CD4-positive, alpha-beta T cell (primary cell): ENCODE results near the gene NR5A2. TPM values are rescaled to one million over a fixed set of nuclear protein-coding genes. Genes with fewer than 3 reads are reported as not detected.

Experiments
- ATAC-seq: fragments of 200-7000 bp; cut with Tn5 transposase; one replicate; pipeline ENCODE4 v1.10.0; 2022; ENCODE audit warnings: mild to moderate bottlenecking; ENCODE audit not compliant: poor library complexity
- CTCF ChIA-PET: fragments of 350-600 bp; sonication (Branson Sonifier 250); formaldehyde crosslinking; loops from one replicate; lab custom pipeline; 2021; ENCODE audit warnings: antibody characterized with exemption, inconsistent platforms; lab: Charles Lee
- POLR2A ChIA-PET: fragments of 350-600 bp; sonication (Branson Sonifier 250); formaldehyde crosslinking; loops from one replicate; lab custom pipeline; 2021; ENCODE audit warnings: antibody characterized with exemption, inconsistent platforms; lab: Charles Lee
- DNase-seq, 14 experiments: peaks; one replicate each; pipeline ENCODE4 v3.0.0-alpha.2; 2013 to 2020; ENCODE audit warnings: mixed read lengths in 2 of 14
- H3K27ac ChIP-seq, 2 donors: one replicate each; pipeline versions ENCODE4 v1.5.1 to v1.7.0; 2013; ENCODE audit warnings: low read length in 2 of 2, low read depth in 1 of 2, mild to moderate bottlenecking in 1 of 2
- H3K27me3 ChIP-seq, 2 experiments: 1 replicate in 1 of 2; 2 replicates in 1 of 2; pipeline versions ENCODE4 v1.6.1 to v1.7.0; 2013; ENCODE audit warnings: low read length in 2 of 2, control low read depth in 1 of 2, mild to moderate bottlenecking in 1 of 2, moderate library complexity in 1 of 2; ENCODE audit not compliant: insufficient read depth in 2 of 2, control insufficient read depth in 1 of 2
- H3K36me3 ChIP-seq: one replicate; pipeline ENCODE4 v1.6.1; 2013; ENCODE audit warnings: low read length, control low read depth; ENCODE audit not compliant: insufficient read depth
- H3K4me1 ChIP-seq: one replicate; pipeline ENCODE4 v1.6.1; 2013; ENCODE audit warnings: low read length, control low read depth; ENCODE audit not compliant: insufficient read depth
- H3K4me3 ChIP-seq: one replicate; pipeline ENCODE4 v1.5.1; 2013; ENCODE audit warnings: mild to moderate bottlenecking, low read length, moderate library complexity
- H3K9me3 ChIP-seq, 2 experiments: 1 replicate in 1 of 2; 2 replicates in 1 of 2; pipeline versions ENCODE4 v1.6.1 to v1.7.0; 2013; ENCODE audit warnings: low read length in 2 of 2, mild to moderate bottlenecking in 2 of 2, control low read depth in 1 of 2, moderate library complexity in 1 of 2; ENCODE audit not compliant: control insufficient read depth in 1 of 2, insufficient read depth in 1 of 2
- H3K27ac Mint-ChIP-seq: one replicate; pipeline ENCODE4 v1.8.0; 2020; ENCODE audit warnings: mixed read lengths
- H3K27me3 Mint-ChIP-seq: one replicate; pipeline ENCODE4 v1.8.0; 2021; ENCODE audit warnings: mixed read lengths
- H3K36me3 Mint-ChIP-seq: one replicate; pipeline ENCODE4 v1.8.0; 2021; ENCODE audit warnings: low read depth, mixed read lengths
- H3K4me1 Mint-ChIP-seq: one replicate; pipeline ENCODE4 v1.8.0; 2021; ENCODE audit warnings: low read depth, mixed read lengths
- H3K4me3 Mint-ChIP-seq: one replicate; pipeline ENCODE4 v1.8.0; 2020; ENCODE audit warnings: mild to moderate bottlenecking, mixed read lengths
- H3K9me3 Mint-ChIP-seq: one replicate; pipeline ENCODE4 v1.8.0; 2020; ENCODE audit warnings: mixed read lengths
- intact Hi-C, 2 experiments: fragments of 100-400 bp; cut with DNase I in 1 of 2; cut with micrococcal nuclease in 1 of 2; formaldehyde crosslinking; loops; one replicate each; pipeline versions ENCODE4 v1.15.1 to v1.9.0; 2023 to 2025; cut with DNase I, micrococcal nuclease
- total RNA-seq, 174 experiments: library from RNA in 2 of 174; stranded (reverse) in 2 of 174; gene quantifications; one replicate each; pipeline ENCODE4 v1.2.3 and lab custom pipeline; 2021 to 2026
- TF ChIP-seq, protein P1 (sequence below): fragments of 200-600 bp; IDR thresholded peaks from one replicate; pipeline ENCODE4 v1.8.0; 2022; ENCODE audit warnings: antibody characterized with exemption, mild to moderate bottlenecking

The NR5A2 gene
- total RNA-seq, 2 experiments from 2014 or later = not detected

DNA sequence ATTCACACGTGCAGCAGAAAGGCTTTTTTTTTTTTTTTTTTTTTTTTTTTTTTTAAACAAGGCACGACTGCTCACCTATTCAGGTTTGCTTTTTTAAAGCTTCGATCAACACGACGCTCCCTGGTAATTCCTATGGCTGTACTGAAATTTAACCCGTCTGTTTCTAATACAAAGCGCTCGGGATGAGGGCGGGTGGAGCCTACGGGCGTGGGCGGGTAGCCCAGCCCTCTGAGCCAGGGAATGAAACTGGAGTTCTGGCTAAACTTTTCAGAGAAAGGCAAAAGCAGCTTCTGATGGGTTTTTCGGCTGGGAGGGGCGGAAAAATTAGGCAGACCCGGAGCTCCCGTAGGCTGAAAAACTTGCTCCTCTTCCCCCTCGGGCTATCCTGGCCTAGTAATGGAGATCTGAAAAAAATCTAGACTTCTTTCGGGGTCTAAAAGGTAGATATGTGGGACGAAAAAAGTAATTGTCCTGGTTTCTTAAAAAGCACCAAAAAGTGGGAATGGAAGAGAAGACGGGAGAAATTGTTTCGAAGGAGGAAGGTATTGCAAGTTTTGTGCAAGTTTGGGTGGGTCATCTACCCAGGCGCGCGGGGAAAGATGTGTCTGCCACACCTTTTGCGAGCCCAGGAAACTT lies 7.4 kb downstream of the NR5A2 start:
- Histone ChIP-seq H3K4me1 (peaks cover 28% of the 10 kb centered on the region), H3K27me3 (peaks cover 71 to 87% of the 10 kb centered on the region in 2 experiments), H3K36me3 (no peaks in the 10 kb centered on the region), H3K27ac (no peak overlapping the region), H3K9me3 (peaks cover 0 to 33% of the 10 kb centered on the region in 2 experiments), H3K4me3 (no peak overlapping the region)
- no peak for DNase-seq
- H3K27ac Mint-ChIP-seq = no peak overlapping the region
- peaks cover 33% of the 10 kb centered on the region for H3K4me1 Mint-ChIP-seq
- TF ChIP-seq, protein P1, sequence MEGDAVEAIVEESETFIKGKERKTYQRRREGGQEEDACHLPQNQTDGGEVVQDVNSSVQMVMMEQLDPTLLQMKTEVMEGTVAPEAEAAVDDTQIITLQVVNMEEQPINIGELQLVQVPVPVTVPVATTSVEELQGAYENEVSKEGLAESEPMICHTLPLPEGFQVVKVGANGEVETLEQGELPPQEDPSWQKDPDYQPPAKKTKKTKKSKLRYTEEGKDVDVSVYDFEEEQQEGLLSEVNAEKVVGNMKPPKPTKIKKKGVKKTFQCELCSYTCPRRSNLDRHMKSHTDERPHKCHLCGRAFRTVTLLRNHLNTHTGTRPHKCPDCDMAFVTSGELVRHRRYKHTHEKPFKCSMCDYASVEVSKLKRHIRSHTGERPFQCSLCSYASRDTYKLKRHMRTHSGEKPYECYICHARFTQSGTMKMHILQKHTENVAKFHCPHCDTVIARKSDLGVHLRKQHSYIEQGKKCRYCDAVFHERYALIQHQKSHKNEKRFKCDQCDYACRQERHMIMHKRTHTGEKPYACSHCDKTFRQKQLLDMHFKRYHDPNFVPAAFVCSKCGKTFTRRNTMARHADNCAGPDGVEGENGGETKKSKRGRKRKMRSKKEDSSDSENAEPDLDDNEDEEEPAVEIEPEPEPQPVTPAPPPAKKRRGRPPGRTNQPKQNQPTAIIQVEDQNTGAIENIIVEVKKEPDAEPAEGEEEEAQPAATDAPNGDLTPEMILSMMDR = no peak
- CTCF ChIA-PET = no interaction called here
- intact Hi-C loops = no loop called here
- ATAC-seq = no peak
- H3K4me3 Mint-ChIP-seq = no peak overlapping the region
- POLR2A ChIA-PET = no interaction called here
- peaks cover 19% of the 10 kb centered on the region for H3K27me3 Mint-ChIP-seq
- no peaks in the 10 kb centered on the region for H3K36me3 Mint-ChIP-seq
- H3K9me3 Mint-ChIP-seq = no peaks in the 10 kb centered on the region

DNA sequence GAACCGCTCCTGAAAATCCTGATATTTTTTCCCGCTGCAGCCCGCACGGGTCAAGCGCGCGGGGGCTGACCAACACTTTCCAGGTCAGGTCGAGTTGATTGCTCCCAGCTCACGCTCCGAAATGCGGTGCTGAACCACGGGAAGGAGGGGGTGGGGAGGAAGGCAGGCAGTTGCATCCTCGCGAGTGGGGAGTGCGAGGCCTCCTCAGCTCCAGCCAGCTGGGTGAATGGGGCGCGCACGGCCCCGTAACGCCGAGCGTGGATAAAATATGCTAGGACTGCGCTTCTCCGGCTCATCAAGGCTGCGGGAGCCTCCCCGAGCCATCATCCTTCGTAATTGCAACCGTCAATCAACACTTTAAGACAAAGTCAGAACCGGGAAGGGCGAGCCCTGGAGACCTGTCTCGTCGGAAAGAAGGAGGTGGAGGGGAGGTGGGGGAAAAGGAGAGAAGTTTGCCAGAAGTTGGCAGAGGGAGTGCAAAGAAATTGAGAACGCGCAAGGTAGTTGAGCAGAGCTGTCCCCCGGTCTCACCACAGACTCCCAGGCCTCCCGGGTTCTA lies 8.0 kb downstream of the NR5A2 start:
- Histone ChIP-seq H3K36me3 (no peaks in the 10 kb centered on the region), H3K27ac (no peak overlapping the region), H3K4me1 (peaks cover 34% of the 10 kb centered on the region), H3K27me3 (peaks cover 74 to 87% of the 10 kb centered on the region in 2 experiments), H3K4me3 (no peak overlapping the region), H3K9me3 (peaks cover 0 to 34% of the 10 kb centered on the region in 2 experiments)
- ChIA-PET CTCF (no interaction called here), POLR2A (no interaction called here)
- TF ChIP-seq, protein P1 = no peak
- no peak overlapping the region for H3K27ac Mint-ChIP-seq
- no peak overlapping the region for H3K4me3 Mint-ChIP-seq
- peaks cover 34% of the 10 kb centered on the region for H3K4me1 Mint-ChIP-seq
- peaks cover 19% of the 10 kb centered on the region for H3K27me3 Mint-ChIP-seq
- no peaks in the 10 kb centered on the region for H3K36me3 Mint-ChIP-seq
- no peak for ATAC-seq
- intact Hi-C loops = no loop called here
- DNase-seq = no peak
- H3K9me3 Mint-ChIP-seq = no peaks in the 10 kb centered on the region

DNA sequence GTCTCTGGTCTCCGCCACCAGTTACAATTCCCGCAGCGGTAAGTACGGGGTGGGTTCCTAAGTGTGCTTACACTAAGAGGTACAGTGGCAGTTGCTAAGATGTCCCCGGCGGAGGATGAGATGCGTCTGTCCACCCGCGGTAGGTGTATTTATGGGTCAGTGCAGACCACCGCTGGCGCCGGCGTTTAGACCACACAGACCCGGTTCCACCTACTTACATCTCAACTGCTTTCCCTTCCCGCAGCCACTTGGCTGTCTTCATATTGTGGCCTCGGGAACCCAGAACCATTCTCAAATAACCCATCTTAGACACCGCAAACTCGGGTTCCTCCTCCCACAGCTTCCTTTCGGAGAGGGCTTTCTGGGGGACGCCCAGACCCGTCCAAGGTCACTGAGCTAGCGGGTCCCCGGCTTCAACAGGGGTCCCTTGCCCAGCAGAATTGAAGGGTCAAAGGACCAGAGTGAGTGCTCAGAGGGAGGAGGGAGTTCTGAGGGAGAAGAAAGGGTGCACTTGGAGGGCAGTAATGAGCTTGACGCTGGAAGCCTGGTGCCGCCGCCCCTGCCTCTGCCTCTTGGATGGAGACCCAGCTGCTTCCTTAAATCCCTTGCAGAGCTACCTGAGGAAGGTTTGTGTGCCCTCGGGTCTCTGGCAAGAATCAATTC lies 8.6 kb downstream of the NR5A2 start:
- CTCF ChIA-PET = no interaction called here
- ATAC-seq = no peak
- peaks cover 19% of the 10 kb centered on the region for H3K27me3 Mint-ChIP-seq

More for the DNA sequence above, 8.6 kb downstream of the NR5A2 start:
- POLR2A ChIA-PET = no interaction called here
- H3K9me3 Mint-ChIP-seq = no peaks in the 10 kb centered on the region
- H3K4me3 Mint-ChIP-seq = no peak overlapping the region
- H3K4me1 ChIP-seq = peaks cover 40% of the 10 kb centered on the region
- no peaks in the 10 kb centered on the region for H3K36me3 Mint-ChIP-seq
- H3K36me3 ChIP-seq = no peaks in the 10 kb centered on the region
- TF ChIP-seq, protein P1 = no peak
- H3K27ac Mint-ChIP-seq = no peak overlapping the region
- no peak for DNase-seq
- intact Hi-C loops = no loop called here
- no peak overlapping the region for H3K4me3 ChIP-seq
- H3K4me1 Mint-ChIP-seq = peaks cover 36% of the 10 kb centered on the region
- H3K27ac ChIP-seq = no peak overlapping the region
- H3K27me3 ChIP-seq = peaks cover 76 to 87% of the 10 kb centered on the region in 2 experiments
- peaks cover 0 to 40% of the 10 kb centered on the region in 2 experiments for H3K9me3 ChIP-seq
